Tibial nerve (tissue), 3 donors: ENCODE measurements around the gene CEP128.

Experiments used
- POLR2A ChIP-seq, 2 donors: fragments of 450-650 bp; IDR thresholded peaks; one replicate each; pipeline ENCODE4 v1.6.1; 2017; ENCODE audit warnings: antibody characterized with exemption in 2 of 2, mild to moderate bottlenecking in 2 of 2, moderate library complexity in 2 of 2
- TF ChIP-seq, protein P1 (sequence below), 5 experiments: fragments of 200-600 bp in 3 of 5; fragments of 450-650 bp in 2 of 5; sonication (generic) in 3 of 5; IDR thresholded peaks; one replicate each; pipeline ENCODE4 v1.5.1; 2016 to 2019; ENCODE audit warnings: antibody characterized with exemption in 5 of 5, mild to moderate bottlenecking in 3 of 5, moderate library complexity in 2 of 5

DNA sequence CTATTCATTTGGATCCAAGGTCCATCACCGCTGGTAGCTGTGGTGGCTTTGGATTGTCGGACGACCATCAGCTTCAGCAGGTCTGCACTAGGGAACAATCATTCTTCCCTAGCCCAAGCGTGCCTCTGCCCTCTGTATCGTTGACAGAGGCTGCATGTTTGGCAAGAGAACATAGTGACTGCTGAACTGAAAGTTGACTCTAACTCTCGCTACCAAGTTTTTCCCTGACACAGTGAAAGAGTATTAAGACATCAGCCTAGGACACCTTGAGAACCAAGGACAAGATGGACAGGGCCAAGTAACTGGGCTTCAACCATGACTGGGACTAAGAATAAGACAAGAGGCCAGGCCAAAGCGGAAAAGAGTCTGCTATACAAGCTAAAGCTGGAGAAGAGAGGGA lies 40.1 kb upstream of the CEP128 start:
- TF ChIP-seq, protein P1, sequence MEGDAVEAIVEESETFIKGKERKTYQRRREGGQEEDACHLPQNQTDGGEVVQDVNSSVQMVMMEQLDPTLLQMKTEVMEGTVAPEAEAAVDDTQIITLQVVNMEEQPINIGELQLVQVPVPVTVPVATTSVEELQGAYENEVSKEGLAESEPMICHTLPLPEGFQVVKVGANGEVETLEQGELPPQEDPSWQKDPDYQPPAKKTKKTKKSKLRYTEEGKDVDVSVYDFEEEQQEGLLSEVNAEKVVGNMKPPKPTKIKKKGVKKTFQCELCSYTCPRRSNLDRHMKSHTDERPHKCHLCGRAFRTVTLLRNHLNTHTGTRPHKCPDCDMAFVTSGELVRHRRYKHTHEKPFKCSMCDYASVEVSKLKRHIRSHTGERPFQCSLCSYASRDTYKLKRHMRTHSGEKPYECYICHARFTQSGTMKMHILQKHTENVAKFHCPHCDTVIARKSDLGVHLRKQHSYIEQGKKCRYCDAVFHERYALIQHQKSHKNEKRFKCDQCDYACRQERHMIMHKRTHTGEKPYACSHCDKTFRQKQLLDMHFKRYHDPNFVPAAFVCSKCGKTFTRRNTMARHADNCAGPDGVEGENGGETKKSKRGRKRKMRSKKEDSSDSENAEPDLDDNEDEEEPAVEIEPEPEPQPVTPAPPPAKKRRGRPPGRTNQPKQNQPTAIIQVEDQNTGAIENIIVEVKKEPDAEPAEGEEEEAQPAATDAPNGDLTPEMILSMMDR (IDR thresholded peaks at IDR 0.05) = no peak
- no peak for TF ChIP-seq POLR2A (IDR thresholded peaks at IDR 0.05)
